ENCODE data around the gene ABHD15.
"Not testable (repeated sequence)": the region's sequence is repeated elsewhere in the genome, so short reads cannot be mapped to it uniquely, and the experiment has no call there.

The ABHD15 gene

GRCh38 chr17:29570521-29570920 is 3.7 kb upstream of the ABHD15 start:
- DNase-seq (ENCODE audit: low spot score) = no peak

GRCh38 chr17:29569245-29569950 is 2.6 kb upstream of the ABHD15 start:
- no peak for DNase-seq (ENCODE audit: low spot score)

GRCh38 chr17:29568331-29569244 is 1.8 kb upstream of the ABHD15 start, which contains the start of gene TP53I13:
TSS of gene TP53I13 (plus strand) at chr17:29568701. CDS start at chr17:29568759, 58 bp downstream.
- DNase-seq (ENCODE audit: low spot score) = peak; percentile 94

GRCh38 chr17:29567554-29568330 is 905 bp upstream of the ABHD15 start:
- peak; percentile 81 for DNase-seq (ENCODE audit: low spot score)

- DNase-seq (ENCODE audit: low spot score) = peak; percentile 54
Measured at GRCh38 chr17:29567304-29567553, 392 bp upstream of the ABHD15 start.

GRCh38 chr17:29565643-29566472 is 979 bp downstream of the ABHD15 start:
- DNase-seq (ENCODE audit: low spot score) = no peak

GRCh38 chr17:29563816-29564215 is 3.0 kb downstream of the ABHD15 start:
- DNase-seq (ENCODE audit: low spot score) = no peak

GRCh38 chr17:29562615-29563014 is 4.2 kb downstream of the ABHD15 start:
- DNase-seq (ENCODE audit: low spot score) = no peak

GRCh38 chr17:29561554-29562517 is 5.0 kb downstream of the ABHD15 start:
- no peak for DNase-seq (ENCODE audit: low spot score)

- DNase-seq (ENCODE audit: low spot score) = no peak
Measured at GRCh38 chr17:29560316-29560715, 6.5 kb downstream of the ABHD15 start.

- no peak for DNase-seq (ENCODE audit: low spot score)
Measured at GRCh38 chr17:29559640-29560039, 7.2 kb downstream of the ABHD15 start.

- not testable (repeated sequence) for DNase-seq (ENCODE audit: low spot score)
Measured at GRCh38 chr17:29558139-29558538, 8.7 kb downstream of the ABHD15 start.

- DNase-seq (ENCODE audit: low spot score) = no peak
Measured at GRCh38 chr17:29557739-29558116, 9.1 kb downstream of the ABHD15 start.

- peak; percentile 48 for DNase-seq (ENCODE audit: low spot score)
Measured at GRCh38 chr17:29557085-29557738, 9.6 kb downstream of the ABHD15 start.

- DNase-seq (ENCODE audit: low spot score) = no peak
Measured at GRCh38 chr17:29555840-29556239, 11.0 kb downstream of the ABHD15 start.

GRCh38 chr17:29549177-29549923 is 17.5 kb downstream of the ABHD15 start:
- DNase-seq (ENCODE audit: low spot score) = no peak

GRCh38 chr17:29546830-29547229 is 20.0 kb downstream of the ABHD15 start:
- DNase-seq (ENCODE audit: low spot score) = peak; percentile 12

GRCh38 chr17:29546085-29546484 is 20.8 kb downstream of the ABHD15 start:
- no peak for DNase-seq (ENCODE audit: low spot score)

GRCh38 chr17:29544066-29544465 is 22.8 kb downstream of the ABHD15 start:
- no peak for DNase-seq (ENCODE audit: low spot score)

Measured in GM03348 (cell line).